Trophoblast cell (in vitro differentiated cells and primary cell): ENCODE results near the gene PBRM1.

Source experiments
- DNase-seq, 2 donors: peaks; one replicate each; pipeline ENCODE4 v3.0.0-alpha.2; 2016
- H2AFZ ChIP-seq: 2 replicates; pipeline ENCODE4 v1.6.1; 2013; ENCODE audit warnings: low read length, moderate library complexity, mild to moderate bottlenecking; ENCODE audit not compliant: insufficient read depth, poor library complexity
- H2AK5ac ChIP-seq: 2 replicates; pipeline ENCODE4 v1.6.1; 2013; ENCODE audit warnings: mild to moderate bottlenecking, low read length
- H2BK120ac ChIP-seq: 2 replicates; pipeline ENCODE4 v1.6.1; 2013; ENCODE audit warnings: low read length, mild to moderate bottlenecking, moderate library complexity; ENCODE audit not compliant: insufficient read depth, poor library complexity
- H2BK12ac ChIP-seq: 2 replicates; pipeline ENCODE4 v1.6.1; 2013; ENCODE audit warnings: mild to moderate bottlenecking, low read length, moderate library complexity
- H2BK5ac ChIP-seq: 2 replicates; pipeline ENCODE4 v1.6.1; 2013; ENCODE audit warnings: low read length, low read depth, moderate library complexity, mild to moderate bottlenecking; ENCODE audit not compliant: poor library complexity
- H3K14ac ChIP-seq: 2 replicates; pipeline ENCODE4 v1.6.1; 2013; ENCODE audit warnings: mild to moderate bottlenecking, low read length
- H3K18ac ChIP-seq: 2 replicates; pipeline ENCODE4 v1.6.1; 2013; ENCODE audit warnings: mild to moderate bottlenecking, low read length
- H3K23ac ChIP-seq: 2 replicates; pipeline ENCODE4 v1.6.1; 2013; ENCODE audit warnings: low read length
- H3K27ac ChIP-seq: 2 replicates; pipeline ENCODE4 v1.5.1; 2013; ENCODE audit warnings: low read depth, mild to moderate bottlenecking, inconsistent platforms, low read length, moderate library complexity
- H3K27me3 ChIP-seq: 2 replicates; pipeline ENCODE4 v1.6.1; 2013; ENCODE audit warnings: inconsistent platforms, mild to moderate bottlenecking, low read length, moderate library complexity; ENCODE audit not compliant: insufficient read depth
- H3K36me3 ChIP-seq, 2 experiments: 1 replicate in 1 of 2; 2 replicates in 1 of 2; pipeline ENCODE4 v1.6.1; 2013; ENCODE audit warnings: low read length in 2 of 2, mild to moderate bottlenecking in 2 of 2, moderate library complexity in 1 of 2; ENCODE audit not compliant: insufficient read depth in 2 of 2, control insufficient read depth in 1 of 2
- H3K4ac ChIP-seq: 2 replicates; pipeline ENCODE4 v1.6.1; 2013; ENCODE audit warnings: low read depth, mild to moderate bottlenecking, low read length, moderate library complexity
- H3K4me1 ChIP-seq, 2 experiments: 1 replicate in 1 of 2; 2 replicates in 1 of 2; pipeline ENCODE4 v1.6.1; 2013; ENCODE audit warnings: low read length in 2 of 2, mild to moderate bottlenecking in 2 of 2, moderate library complexity in 1 of 2; ENCODE audit not compliant: insufficient read depth in 2 of 2, control insufficient read depth in 1 of 2
- H3K4me2 ChIP-seq: 2 replicates; pipeline ENCODE4 v1.6.1; 2013; ENCODE audit warnings: inconsistent platforms, mild to moderate bottlenecking, low read length, moderate library complexity
- H3K4me3 ChIP-seq: 2 replicates; pipeline ENCODE4 v1.5.1; 2013; ENCODE audit warnings: mild to moderate bottlenecking, low read depth, low read length, inconsistent platforms
- H3K79me1 ChIP-seq: one replicate; pipeline ENCODE4 v1.6.1; 2013; ENCODE audit warnings: low read length
- H3K79me2 ChIP-seq: 2 replicates; pipeline ENCODE4 v1.6.1; 2013; ENCODE audit warnings: low read length, mild to moderate bottlenecking; ENCODE audit not compliant: control insufficient read depth, insufficient read depth, poor library complexity
- H3K9ac ChIP-seq: 2 replicates; pipeline ENCODE4 v1.6.1; 2013; ENCODE audit warnings: mild to moderate bottlenecking, low read length
- H3K9me3 ChIP-seq: 2 replicates; pipeline ENCODE4 v1.6.1; 2013; ENCODE audit warnings: low read depth, mild to moderate bottlenecking, control low read depth, inconsistent platforms, low read length; ENCODE audit not compliant: insufficient read depth
- H4K12ac ChIP-seq: 2 replicates; pipeline ENCODE4 v1.6.1; 2013; ENCODE audit warnings: low read depth, mild to moderate bottlenecking, low read length, moderate library complexity
- H4K8ac ChIP-seq: 2 replicates; pipeline ENCODE4 v1.6.1; 2013; ENCODE audit warnings: low read depth, mild to moderate bottlenecking, low read length, moderate library complexity
- H4K91ac ChIP-seq: one replicate; pipeline ENCODE4 v1.6.1; 2013; ENCODE audit warnings: low read depth, mild to moderate bottlenecking, low read length, moderate library complexity
- WGBS: extraction: QIAGEN DNeasy Blood & Tissue Kit; methylation state at CpG from one replicate; pipeline ENCODE4 v1.1.7; 2013; ENCODE audit warnings: missing lambda C conversion rate; ENCODE audit not compliant: insufficient read length, insufficient coverage; ENCODE audit errors: extremely low coverage; 5-methylcytosine and 5-hydroxymethylcytosine counted together

Gene PBRM1

GRCh38 chr3:52504977-52505376, 180.7 kb downstream of the PBRM1 start:
- no CpG with 5 or more reads among the region's 10 CpGs for WGBS
- H4K91ac ChIP-seq: no peak overlapping the region
- no peak overlapping the region for H2AFZ ChIP-seq

DNA sequence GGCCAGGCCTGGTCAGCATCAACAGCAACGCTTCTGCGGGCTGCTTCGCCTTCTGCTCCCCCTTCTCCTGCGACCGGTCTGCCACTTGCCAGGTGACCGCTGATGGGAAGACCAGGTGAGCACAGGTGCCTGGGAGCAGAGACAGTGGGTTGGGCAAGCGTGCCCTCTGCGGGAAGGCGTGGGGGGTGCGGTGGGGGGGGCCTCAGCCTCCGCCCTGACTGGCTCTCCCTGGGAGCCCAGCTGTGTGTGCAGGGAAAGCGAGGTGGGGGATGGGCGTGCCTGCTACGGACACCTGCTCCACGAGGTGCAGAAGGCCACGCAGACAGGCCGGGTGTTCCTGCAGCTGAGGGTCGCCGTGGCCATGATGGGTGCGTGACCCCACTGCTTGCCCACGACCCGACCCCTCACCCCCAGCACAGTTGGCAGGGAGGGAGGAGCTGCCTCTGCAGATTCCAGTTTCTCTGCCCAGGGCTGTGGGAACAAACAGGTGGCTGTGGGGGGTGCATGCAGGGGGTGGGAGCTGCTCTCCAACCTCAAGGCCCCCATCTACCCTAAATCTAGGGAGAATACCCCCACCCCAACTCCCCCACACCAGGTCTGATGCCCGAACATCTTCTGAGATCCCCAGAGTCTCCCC, 181.8 kb downstream of the PBRM1 start:
- Histone ChIP-seq H3K18ac (no peak overlapping the region), H3K79me1 (no peaks in the 10 kb centered on the region), H3K79me2 (no peaks in the 10 kb centered on the region), H3K27ac (no peak overlapping the region), H3K4me1 (no peaks in the 10 kb centered on the region), H4K8ac (no peak overlapping the region), H4K91ac (no peak overlapping the region), H2BK5ac (no peak overlapping the region), H3K14ac (no peak overlapping the region), H3K9me3 (peaks cover 2% of the 10 kb centered on the region), H3K4ac (no peak overlapping the region), H3K27me3 (no peaks in the 10 kb centered on the region), H3K23ac (no peak overlapping the region), H2AFZ (no peak overlapping the region), H3K4me3 (no peak overlapping the region), H3K4me2 (no peak overlapping the region), H4K12ac (no peak overlapping the region), H3K9ac (no peak overlapping the region), H3K36me3 (no peaks in the 10 kb centered on the region), H2BK12ac (no peak overlapping the region), H2AK5ac (no peak overlapping the region), H2BK120ac (no peak overlapping the region)
- no CpG with 5 or more reads among the region's 23 CpGs for WGBS
- DNase-seq: no peak

More at GRCh38 chr3:52504977-52505376, 180.7 kb downstream of the PBRM1 start:
- Histone ChIP-seq H4K12ac (no peak overlapping the region), H3K27ac (no peak overlapping the region), H2BK5ac (no peak overlapping the region), H3K79me2 (no peaks in the 10 kb centered on the region), H3K36me3 (no peaks in the 10 kb centered on the region), H2AK5ac (no peak overlapping the region), H4K8ac (no peak overlapping the region), H3K23ac (no peak overlapping the region), H2BK12ac (no peak overlapping the region), H3K18ac (no peak overlapping the region), H3K4me3 (no peak overlapping the region), H3K27me3 (no peaks in the 10 kb centered on the region), H3K4ac (no peak overlapping the region), H3K4me2 (no peak overlapping the region), H3K9ac (no peak overlapping the region), H2BK120ac (no peak overlapping the region), H3K9me3 (peaks cover 2% of the 10 kb centered on the region), H3K4me1 (no peaks in the 10 kb centered on the region), H3K79me1 (no peaks in the 10 kb centered on the region), H3K14ac (no peak overlapping the region)
- DNase-seq: no peak

GRCh38 chr3:52502808-52503350, 182.8 kb downstream of the PBRM1 start:
- no peaks in the 10 kb centered on the region for H3K79me1 ChIP-seq
- WGBS: no CpG with 5 or more reads among the region's 11 CpGs
- no peak overlapping the region for H2AFZ ChIP-seq
- no peaks in the 10 kb centered on the region for H3K4me1 ChIP-seq
- no peak overlapping the region for H3K27ac ChIP-seq
- H3K4me3 ChIP-seq: no peak overlapping the region
- no peaks in the 10 kb centered on the region for H3K79me2 ChIP-seq
- H2BK12ac ChIP-seq: no peak overlapping the region
- no peaks in the 10 kb centered on the region for H3K36me3 ChIP-seq
- H3K4me2 ChIP-seq: no peak overlapping the region
- no peak overlapping the region for H4K91ac ChIP-seq
- no peak overlapping the region for H3K14ac ChIP-seq
- no peak overlapping the region for H3K4ac ChIP-seq
- no peak overlapping the region for H2BK5ac ChIP-seq
- H3K9ac ChIP-seq: no peak overlapping the region
- no peak overlapping the region for H4K12ac ChIP-seq
- H3K23ac ChIP-seq: no peak overlapping the region
- peaks cover 2% of the 10 kb centered on the region for H3K9me3 ChIP-seq
- no peak for DNase-seq
- H3K27me3 ChIP-seq: no peaks in the 10 kb centered on the region
- H2AK5ac ChIP-seq: no peak overlapping the region
- H2BK120ac ChIP-seq: no peak overlapping the region
- no peak overlapping the region for H3K18ac ChIP-seq
- no peak overlapping the region for H4K8ac ChIP-seq

- Histone ChIP-seq H3K4me1 (no peaks in the 10 kb centered on the region), H4K91ac (no peak overlapping the region), H3K79me1 (no peaks in the 10 kb centered on the region), H2AK5ac (no peak overlapping the region), H3K9ac (no peak overlapping the region), H3K27me3 (no peaks in the 10 kb centered on the region), H2BK120ac (no peak overlapping the region), H3K4ac (no peak overlapping the region), H3K14ac (no peak overlapping the region), H2AFZ (no peak overlapping the region), H3K36me3 (no peaks in the 10 kb centered on the region), H3K23ac (no peak overlapping the region), H3K79me2 (no peaks in the 10 kb centered on the region), H4K8ac (no peak overlapping the region), H3K27ac (no peak overlapping the region), H3K9me3 (peaks cover 2% of the 10 kb centered on the region), H4K12ac (no peak overlapping the region), H3K4me2 (no peak overlapping the region), H2BK12ac (no peak overlapping the region), H3K4me3 (no peak overlapping the region), H3K18ac (no peak overlapping the region), H2BK5ac (no peak overlapping the region)
- WGBS: no CpG with 5 or more reads among the region's 11 CpGs
- DNase-seq: no peak
Measured at GRCh38 chr3:52502001-52502400, 183.7 kb downstream of the PBRM1 start.
